Cardiac muscle cell (in vitro differentiated cells and primary cell): ENCODE data around the gene SLC28A3. TPM values are rescaled to one million over a fixed set of nuclear protein-coding genes. Genes with fewer than 3 reads are reported as not detected.

ENCODE experiments used
- DNase-seq, 2 donors: peaks; one replicate each; pipeline versions ENCODE4 v3.0.0 to v3.0.0-alpha.2; 2010 to 2017; ENCODE audit warnings: low read depth in 1 of 2, low spot score in 1 of 2
- H3K27ac ChIP-seq: fragments of 200-600 bp; sonication (generic); 2 replicates; pipeline ENCODE4 v1.5.1; 2016
- H3K27me3 ChIP-seq: fragments of 200-600 bp; sonication (generic); 2 replicates; pipeline ENCODE4 v1.6.0; 2016; ENCODE audit warnings: control low read depth
- H3K36me3 ChIP-seq: fragments of 200-600 bp; sonication (generic); 2 replicates; pipeline ENCODE4 v1.5.1; 2016; ENCODE audit warnings: control low read depth
- H3K4me1 ChIP-seq: fragments of 200-600 bp; sonication (generic); 2 replicates; pipeline ENCODE4 v1.8.1; 2017; ENCODE audit warnings: low read depth, mild to moderate bottlenecking, mixed run types
- H3K4me3 ChIP-seq: fragments of 200-600 bp; sonication (generic); 2 replicates; pipeline ENCODE4 v1.5.1; 2016; ENCODE audit warnings: mild to moderate bottlenecking
- H3K9me3 ChIP-seq: fragments of 200-600 bp; sonication (generic); 2 replicates; pipeline ENCODE4 v1.5.1; 2017; ENCODE audit warnings: low read depth, mild to moderate bottlenecking, control low read depth
- polyA plus RNA-seq: library from polyadenylated mRNA; unstranded; fragments of >200 nt; fragmentation: Nextera tagmentation; extraction: Ambion mirVana; gene quantifications from 2 replicates; pipeline ENCODE4 v1.2.1, GENCODE V29; 2016
- total RNA-seq: library from RNA; depleted of rRNA; stranded (reverse); fragments of >200 nt; gene quantifications from 2 replicates; pipeline ENCODE4 v1.2.3, GENCODE V29; 2016
- TF ChIP-seq, protein P1 (sequence below): IDR thresholded peaks from 2 replicates; pipeline ENCODE4 v1.5.1; 2012; ENCODE audit warnings: low read depth, mild to moderate bottlenecking, low read length

SLC28A3 gene
- total and polyA plus RNA-seq, 2 experiments from 2014 or later, result 0.70 to 1.5 TPM

DNA sequence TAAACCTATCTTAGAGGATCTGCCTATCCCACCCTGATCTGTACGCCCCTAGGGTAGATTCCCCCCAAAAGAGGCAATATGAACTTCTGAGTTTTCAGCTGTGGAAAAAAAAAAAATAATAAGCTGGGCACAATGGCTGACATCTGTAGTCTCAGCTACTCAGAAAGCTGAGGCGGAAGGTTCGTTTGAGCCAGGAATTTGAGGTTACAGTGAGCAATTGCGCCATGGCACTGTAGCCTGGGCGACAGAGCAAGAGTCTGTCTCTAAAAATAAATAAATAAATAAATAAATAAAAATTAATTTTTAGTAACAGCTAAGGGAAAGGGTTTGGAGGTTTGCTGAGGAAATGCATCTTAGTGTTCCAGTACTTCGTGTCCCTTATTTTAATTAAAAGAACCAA is 21.1 kb upstream of the SLC28A3 start:
- no peak overlapping the region for H3K27ac ChIP-seq
- H3K27me3 ChIP-seq, result no peaks in the 10 kb centered on the region
- TF ChIP-seq, protein P1, sequence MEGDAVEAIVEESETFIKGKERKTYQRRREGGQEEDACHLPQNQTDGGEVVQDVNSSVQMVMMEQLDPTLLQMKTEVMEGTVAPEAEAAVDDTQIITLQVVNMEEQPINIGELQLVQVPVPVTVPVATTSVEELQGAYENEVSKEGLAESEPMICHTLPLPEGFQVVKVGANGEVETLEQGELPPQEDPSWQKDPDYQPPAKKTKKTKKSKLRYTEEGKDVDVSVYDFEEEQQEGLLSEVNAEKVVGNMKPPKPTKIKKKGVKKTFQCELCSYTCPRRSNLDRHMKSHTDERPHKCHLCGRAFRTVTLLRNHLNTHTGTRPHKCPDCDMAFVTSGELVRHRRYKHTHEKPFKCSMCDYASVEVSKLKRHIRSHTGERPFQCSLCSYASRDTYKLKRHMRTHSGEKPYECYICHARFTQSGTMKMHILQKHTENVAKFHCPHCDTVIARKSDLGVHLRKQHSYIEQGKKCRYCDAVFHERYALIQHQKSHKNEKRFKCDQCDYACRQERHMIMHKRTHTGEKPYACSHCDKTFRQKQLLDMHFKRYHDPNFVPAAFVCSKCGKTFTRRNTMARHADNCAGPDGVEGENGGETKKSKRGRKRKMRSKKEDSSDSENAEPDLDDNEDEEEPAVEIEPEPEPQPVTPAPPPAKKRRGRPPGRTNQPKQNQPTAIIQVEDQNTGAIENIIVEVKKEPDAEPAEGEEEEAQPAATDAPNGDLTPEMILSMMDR, result no peak
- no peak overlapping the region for H3K4me3 ChIP-seq
- no peaks in the 10 kb centered on the region for H3K36me3 ChIP-seq
- DNase-seq, result no peak
- no peaks in the 10 kb centered on the region for H3K9me3 ChIP-seq
- H3K4me1 ChIP-seq, result peaks cover 8% of the 10 kb centered on the region

DNA sequence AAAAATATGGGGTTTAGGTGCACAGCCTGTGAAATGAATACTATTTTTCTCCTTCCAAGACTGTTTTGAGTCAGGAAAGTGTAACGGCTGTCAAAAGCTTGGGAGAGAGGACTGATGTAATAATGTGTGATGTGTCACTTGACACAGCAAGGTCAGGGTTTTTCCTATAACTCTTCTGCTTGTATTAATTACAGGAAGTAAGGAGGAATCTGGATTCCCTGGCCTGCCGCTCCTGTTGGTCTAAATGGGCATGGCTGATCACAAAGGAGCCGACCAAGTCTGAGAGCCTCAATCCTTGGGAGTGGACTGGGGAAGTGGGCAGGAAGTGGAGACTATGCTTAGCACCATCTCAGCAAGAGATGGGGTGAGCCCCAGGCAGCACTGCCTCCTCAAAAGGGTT is 16.7 kb upstream of the SLC28A3 start:
- peak in 1 of 2 donors; percentile 49 for DNase-seq
- H3K27ac ChIP-seq, result no peak overlapping the region
- H3K27me3 ChIP-seq, result no peaks in the 10 kb centered on the region
- H3K4me1 ChIP-seq, result peaks cover 8% of the 10 kb centered on the region
- H3K4me3 ChIP-seq, result no peak overlapping the region
- H3K9me3 ChIP-seq, result no peaks in the 10 kb centered on the region
- TF ChIP-seq, protein P1, result no peak
- H3K36me3 ChIP-seq, result no peaks in the 10 kb centered on the region

DNA sequence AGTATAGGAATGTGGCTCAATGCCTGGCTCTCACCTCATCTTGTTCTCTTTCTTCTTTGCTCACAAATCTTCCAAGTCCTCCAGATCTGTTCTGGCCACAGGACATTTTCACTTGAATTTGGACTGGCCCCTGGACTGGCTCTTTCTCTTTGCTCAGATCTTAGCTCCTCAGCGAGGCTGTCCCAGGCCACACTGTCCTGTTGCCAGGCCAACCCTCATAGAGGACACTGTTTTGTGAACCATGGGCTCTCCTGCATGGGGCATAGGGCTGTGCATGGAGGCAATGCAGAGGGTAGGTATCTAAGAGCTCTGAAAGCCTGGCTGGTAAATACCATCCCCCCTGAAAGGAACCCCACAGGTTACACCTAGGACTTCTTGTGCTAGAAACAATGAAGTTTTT is 13.5 kb upstream of the SLC28A3 start:
- H3K27me3 ChIP-seq, result no peaks in the 10 kb centered on the region
- no peak overlapping the region for H3K27ac ChIP-seq
- no peak overlapping the region for H3K4me3 ChIP-seq
- H3K36me3 ChIP-seq, result no peaks in the 10 kb centered on the region
- peaks cover 8% of the 10 kb centered on the region for H3K4me1 ChIP-seq
- TF ChIP-seq, protein P1, result no peak
- no peak for DNase-seq
- H3K9me3 ChIP-seq, result no peaks in the 10 kb centered on the region

DNA sequence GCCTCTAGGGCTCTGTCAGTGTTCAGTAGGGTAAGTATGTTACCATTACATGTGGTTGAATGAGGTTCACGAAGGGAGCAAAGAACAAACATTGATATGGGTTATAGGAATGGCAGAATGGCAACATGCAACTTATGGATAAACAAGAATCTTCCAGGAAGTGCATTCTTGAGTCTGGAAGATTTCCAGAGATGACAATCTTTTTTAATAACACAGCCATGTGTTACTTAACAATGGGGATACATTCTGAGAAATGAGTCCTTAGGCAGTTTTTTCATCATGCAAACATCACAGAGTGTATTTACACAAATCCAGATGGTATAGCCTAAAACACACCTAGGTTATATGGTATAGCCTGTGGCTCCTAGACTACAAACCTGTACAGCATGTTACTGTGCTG is 9.1 kb upstream of the SLC28A3 start:
- peak in 1 of 2 donors; percentile 23 for DNase-seq
- Histone ChIP-seq H3K36me3 (no peaks in the 10 kb centered on the region), H3K4me1 (peaks cover 7% of the 10 kb centered on the region), H3K4me3 (no peak overlapping the region), H3K27ac (no peak overlapping the region), H3K9me3 (no peaks in the 10 kb centered on the region), H3K27me3 (no peaks in the 10 kb centered on the region)
- TF ChIP-seq, protein P1, result no peak

DNA sequence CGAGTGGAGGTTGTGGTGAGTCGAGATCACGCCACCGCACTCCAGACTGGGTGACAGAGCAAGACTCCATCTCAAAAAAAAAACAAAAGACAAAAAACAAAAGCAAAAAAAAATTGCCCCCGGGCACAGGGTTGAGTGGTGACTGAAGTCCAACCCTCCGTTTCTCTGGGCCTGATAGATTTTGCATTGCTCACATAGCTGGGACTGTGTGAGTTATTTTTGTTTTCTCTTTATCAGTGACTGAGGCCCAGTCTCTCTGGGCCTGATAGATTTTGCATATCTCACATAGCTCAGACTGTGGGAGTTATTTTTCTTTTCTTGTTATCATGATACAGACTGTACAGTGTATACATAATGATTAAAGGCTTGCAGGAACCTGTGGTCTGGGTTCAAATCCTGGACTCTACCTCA is 2.6 kb upstream of the SLC28A3 start:
- Histone ChIP-seq H3K4me1 (peaks cover 45% of the 10 kb centered on the region), H3K27ac (peak overlapping the region; percentile 98), H3K27me3 (no peaks in the 10 kb centered on the region), H3K9me3 (no peaks in the 10 kb centered on the region), H3K4me3 (no peak overlapping the region), H3K36me3 (no peaks in the 10 kb centered on the region)
- DNase-seq, result peak; percentile 84 to 90
- TF ChIP-seq, protein P1, result no peak

DNA sequence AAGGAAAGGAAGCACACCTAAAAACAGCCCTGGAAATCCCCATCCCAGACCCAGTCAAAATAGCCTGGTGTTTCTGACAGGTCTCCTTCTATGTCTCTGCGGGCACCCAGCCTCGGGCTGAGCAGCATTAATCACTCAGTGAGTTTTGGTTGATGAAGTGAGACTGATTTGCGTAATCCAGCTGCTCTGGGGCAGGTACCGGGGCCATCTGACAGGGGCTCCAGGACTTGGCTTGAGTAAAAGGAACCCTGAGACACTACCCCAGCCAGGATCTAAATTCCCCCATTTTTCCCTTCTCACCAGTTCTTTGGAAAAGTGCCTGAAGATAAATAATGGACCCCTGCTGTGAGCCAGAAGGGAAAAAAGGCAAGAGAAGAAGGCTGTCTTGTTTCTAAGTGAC is 596 bp downstream of the SLC28A3 start:
- H3K4me3 ChIP-seq, result no peak overlapping the region
- no peaks in the 10 kb centered on the region for H3K36me3 ChIP-seq
- H3K27me3 ChIP-seq, result no peaks in the 10 kb centered on the region
- TF ChIP-seq, protein P1, result no peak
- H3K27ac ChIP-seq, result peak overlapping the region; percentile 91
- DNase-seq, result peak in 1 of 2 donors; percentile 40
- no peaks in the 10 kb centered on the region for H3K9me3 ChIP-seq
- peaks cover 41% of the 10 kb centered on the region for H3K4me1 ChIP-seq
